Ovary (tissue), 3 donors: ENCODE data around the gene PLAU.

Experiments
- POLR2A ChIP-seq: fragments of 450-650 bp; IDR thresholded peaks from one replicate; pipeline ENCODE4 v1.6.1; 2017; ENCODE audit warnings: antibody characterized with exemption, mild to moderate bottlenecking, moderate library complexity
- TF ChIP-seq, protein P1 (sequence below), 3 donors: fragments of 450-650 bp in 2 of 3; fragments of 200-600 bp in 1 of 3; IDR thresholded peaks; one replicate each; pipeline versions ENCODE4 v1.5.1 to v1.8.0; 2016 to 2022; ENCODE audit warnings: antibody characterized with exemption in 3 of 3, mild to moderate bottlenecking in 1 of 3
- donor health status: DM: no; HTN: no; CAD: no.

DNA sequence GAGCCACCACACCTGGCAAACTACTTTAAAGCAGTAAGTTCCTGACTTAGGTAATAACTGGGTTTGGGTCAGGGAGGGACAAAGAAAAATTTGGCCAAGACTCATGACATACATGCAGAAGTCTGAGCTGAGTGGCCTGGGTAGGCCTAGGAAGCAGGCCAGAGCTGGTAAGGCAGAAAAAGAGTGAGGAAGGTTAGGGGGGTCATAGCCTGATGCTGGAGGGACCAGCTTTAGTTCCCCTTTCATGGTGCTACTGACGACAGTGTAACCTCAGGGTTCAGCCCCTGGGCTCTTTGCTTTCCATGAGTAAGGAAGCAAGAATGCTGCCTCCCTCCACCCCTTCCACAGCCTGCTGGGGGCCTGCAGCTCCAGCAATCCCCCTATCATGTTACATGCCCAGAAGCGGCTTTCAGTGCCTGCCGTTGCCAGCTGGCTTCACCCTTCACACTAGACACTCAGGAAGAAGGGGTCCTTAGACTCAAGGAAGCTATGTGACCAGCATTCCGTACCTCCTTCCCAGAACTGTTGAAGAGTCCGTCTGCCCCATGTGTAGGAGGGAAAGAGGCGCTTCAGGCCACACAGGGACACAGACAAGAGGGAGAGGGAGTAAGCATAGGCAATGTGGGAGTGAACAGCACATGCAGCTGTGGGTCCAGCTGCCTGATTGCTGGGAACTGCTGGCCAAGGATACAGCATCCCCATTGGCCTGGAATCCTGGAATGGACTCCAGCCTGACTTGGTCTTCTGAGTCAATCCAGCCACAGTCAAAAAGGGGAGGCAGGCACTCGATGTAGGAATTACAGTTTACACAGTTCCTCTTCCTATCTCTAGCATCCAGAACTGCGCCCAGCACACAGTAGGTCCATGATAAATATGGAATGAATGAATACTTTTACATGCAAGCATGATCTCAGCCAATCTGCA lies 4.1 kb upstream of the PLAU start:
- TF ChIP-seq, protein P1, sequence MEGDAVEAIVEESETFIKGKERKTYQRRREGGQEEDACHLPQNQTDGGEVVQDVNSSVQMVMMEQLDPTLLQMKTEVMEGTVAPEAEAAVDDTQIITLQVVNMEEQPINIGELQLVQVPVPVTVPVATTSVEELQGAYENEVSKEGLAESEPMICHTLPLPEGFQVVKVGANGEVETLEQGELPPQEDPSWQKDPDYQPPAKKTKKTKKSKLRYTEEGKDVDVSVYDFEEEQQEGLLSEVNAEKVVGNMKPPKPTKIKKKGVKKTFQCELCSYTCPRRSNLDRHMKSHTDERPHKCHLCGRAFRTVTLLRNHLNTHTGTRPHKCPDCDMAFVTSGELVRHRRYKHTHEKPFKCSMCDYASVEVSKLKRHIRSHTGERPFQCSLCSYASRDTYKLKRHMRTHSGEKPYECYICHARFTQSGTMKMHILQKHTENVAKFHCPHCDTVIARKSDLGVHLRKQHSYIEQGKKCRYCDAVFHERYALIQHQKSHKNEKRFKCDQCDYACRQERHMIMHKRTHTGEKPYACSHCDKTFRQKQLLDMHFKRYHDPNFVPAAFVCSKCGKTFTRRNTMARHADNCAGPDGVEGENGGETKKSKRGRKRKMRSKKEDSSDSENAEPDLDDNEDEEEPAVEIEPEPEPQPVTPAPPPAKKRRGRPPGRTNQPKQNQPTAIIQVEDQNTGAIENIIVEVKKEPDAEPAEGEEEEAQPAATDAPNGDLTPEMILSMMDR (IDR thresholded peaks at IDR 0.05) = peak in 1 of 3 donors; percentile 24
- no peak for TF ChIP-seq POLR2A
